ENCODE results near the gene MYLK4. TPM values are rescaled to one million over a fixed set of nuclear protein-coding genes. Genes with fewer than 3 reads are reported as not detected.

Gene MYLK4
- total RNA-seq, 4 donors from 2014 or later = 1.2 to 6.4 (median 1.3) TPM

- no peak for DNase-seq
- TF ChIP-seq CTCF (IDR thresholded peaks at IDR 0.05) (no peak), POLR2A (IDR thresholded peaks at IDR 0.05) (no peak)
- Histone ChIP-seq H3K9me3 (no peaks in the 10 kb centered on the region), H3K27ac (no peak overlapping the region), H3K36me3 (no peaks in the 10 kb centered on the region), H3K4me1 (no peaks in the 10 kb centered on the region), H3K4me3 (no peak overlapping the region), H3K27me3 (no peaks in the 10 kb centered on the region)
- intact Hi-C loops (cut with DNase I; ENCODE audit: low total_unique reads) = loop anchor here (10.0 kb wide), 1 partner anchor 1146 kb away; no protein-coding TSS in a partner anchor
Measured at GRCh38 chr6:2740581-2740980, 10.1 kb downstream of the MYLK4 start.

- no peak for DNase-seq
- no peaks in the 10 kb centered on the region for H3K4me1 ChIP-seq
- no peaks in the 10 kb centered on the region for H3K9me3 ChIP-seq
- H3K36me3 ChIP-seq = no peaks in the 10 kb centered on the region
- H3K27me3 ChIP-seq = no peaks in the 10 kb centered on the region
- no peak overlapping the region for H3K4me3 ChIP-seq
- intact Hi-C loops (cut with DNase I; ENCODE audit: low total_unique reads) = no loop called here
- TF ChIP-seq POLR2A (IDR thresholded peaks at IDR 0.05) (no peak), CTCF (IDR thresholded peaks at IDR 0.05) (no peak)
- H3K27ac ChIP-seq = no peak overlapping the region
Measured at GRCh38 chr6:2739335-2739734, 11.4 kb downstream of the MYLK4 start.

- DNase-seq = peak in 1 of 2 donors; percentile 25
- Histone ChIP-seq H3K9me3 (no peaks in the 10 kb centered on the region), H3K4me3 (no peak overlapping the region), H3K27me3 (no peaks in the 10 kb centered on the region), H3K4me1 (no peaks in the 10 kb centered on the region), H3K27ac (no peak overlapping the region), H3K36me3 (no peaks in the 10 kb centered on the region)
- TF ChIP-seq CTCF (IDR thresholded peaks at IDR 0.05) (peak; percentile 27 to 54 (median 44)), POLR2A (IDR thresholded peaks at IDR 0.05) (no peak)
- intact Hi-C loops (cut with DNase I; ENCODE audit: low total_unique reads) = no loop called here
Measured at GRCh38 chr6:2738373-2738979, 12.2 kb downstream of the MYLK4 start.

- no peaks in the 10 kb centered on the region for H3K27me3 ChIP-seq
- H3K27ac ChIP-seq = no peak overlapping the region
- DNase-seq = no peak
- H3K4me1 ChIP-seq = no peaks in the 10 kb centered on the region
- no peaks in the 10 kb centered on the region for H3K36me3 ChIP-seq
- no peak overlapping the region for H3K4me3 ChIP-seq
- no peak for TF ChIP-seq CTCF (IDR thresholded peaks at IDR 0.05)
- TF ChIP-seq POLR2A (IDR thresholded peaks at IDR 0.05) = no peak
- no peaks in the 10 kb centered on the region for H3K9me3 ChIP-seq
- intact Hi-C loops (cut with DNase I; ENCODE audit: low total_unique reads) = no loop called here
Measured at GRCh38 chr6:2737885-2738284, 12.8 kb downstream of the MYLK4 start.

GRCh38 chr6:2734488-2735166 is 16.1 kb downstream of the MYLK4 start:
- H3K4me1 ChIP-seq = no peaks in the 10 kb centered on the region
- H3K36me3 ChIP-seq = no peaks in the 10 kb centered on the region
- no peak for DNase-seq
- intact Hi-C loops (cut with DNase I; ENCODE audit: low total_unique reads) = no loop called here
- H3K27me3 ChIP-seq = no peaks in the 10 kb centered on the region
- H3K9me3 ChIP-seq = no peaks in the 10 kb centered on the region
- no peak overlapping the region for H3K4me3 ChIP-seq
- no peak overlapping the region for H3K27ac ChIP-seq
- TF ChIP-seq CTCF (IDR thresholded peaks at IDR 0.05) (no peak), POLR2A (IDR thresholded peaks at IDR 0.05) (no peak)
